SK-N-MC (cell line): ENCODE results near the gene MEF2D.

ENCODE experiments used
- EZH2 ChIP-seq: fragments of 200-600 bp; sonication (generic); IDR thresholded peaks from one replicate; pipeline ENCODE4 v1.6.1; 2017; ENCODE audit warnings: antibody characterized with exemption
- FOXP2 ChIP-seq: optimal IDR thresholded peaks from 2 replicates; pipeline ENCODE3; 2011; ENCODE audit warnings: mild to moderate bottlenecking, moderate library complexity; ENCODE audit not compliant: insufficient read depth; ENCODE audit errors: extremely low read length, control extremely low read depth
- POLR2AphosphoS5 ChIP-seq: IDR thresholded peaks from 2 replicates; pipeline ENCODE4 v1.6.1; 2012; ENCODE audit warnings: mild to moderate bottlenecking, low read depth, low read length, borderline replicate concordance

DNA sequence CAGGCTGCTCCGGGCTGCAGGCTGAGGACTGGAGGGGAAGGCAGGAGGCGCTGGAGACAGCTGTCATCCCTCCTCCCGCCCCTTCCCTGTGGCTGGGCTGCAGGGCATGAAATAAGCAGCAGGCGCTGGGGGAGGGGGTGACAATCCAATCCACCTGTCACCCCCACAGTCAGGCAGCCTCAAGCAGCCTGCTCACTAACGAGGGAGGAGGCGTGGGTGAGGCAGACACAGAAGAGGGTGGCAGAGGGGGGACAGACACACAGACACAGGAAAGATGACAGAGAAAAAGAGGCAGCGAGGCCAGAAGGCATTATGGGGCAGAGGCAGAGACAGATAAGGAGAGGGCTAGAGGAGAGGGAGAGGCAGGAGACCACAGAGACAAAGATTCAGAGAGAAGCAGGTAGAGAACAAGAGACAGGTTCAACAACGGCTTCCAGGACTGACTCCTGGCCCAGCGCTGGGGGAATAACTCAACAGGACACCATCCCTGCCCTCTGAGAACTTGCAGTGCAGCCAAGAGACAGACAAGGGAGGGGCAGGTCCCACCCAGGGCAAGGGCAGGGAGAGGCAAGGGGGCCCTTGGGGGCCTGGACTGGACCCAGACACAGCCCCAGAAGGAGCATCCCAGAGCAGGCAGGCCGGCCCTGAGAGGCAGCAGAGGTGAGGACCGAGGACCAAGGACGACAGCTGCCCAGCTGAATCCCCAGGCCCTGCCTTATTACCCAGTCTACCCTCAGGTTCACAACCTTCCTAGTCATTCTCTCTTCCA, 11.2 kb downstream of the MEF2D start:
- TF ChIP-seq EZH2 (no peak), POLR2AphosphoS5 (no peak), FOXP2 (no peak)
